ENCODE measurements around the gene RPP40.
A peak's percentile ranks its signal among the peaks of the same experiment; 100 is the strongest.
"Not testable (repeated sequence)": the region's sequence is repeated elsewhere in the genome, so short reads cannot be mapped to it uniquely, and the experiment has no call there.

Gene RPP40

GRCh38 chr6:5003604-5004372 is at the start of gene RPP40:
TSS of gene RPP40 (minus strand) at chr6:5004037. CDS start at chr6:5004002, 35 bp downstream.
- DNase-seq (ENCODE audit: low read depth) = peak; percentile 96

DNA sequence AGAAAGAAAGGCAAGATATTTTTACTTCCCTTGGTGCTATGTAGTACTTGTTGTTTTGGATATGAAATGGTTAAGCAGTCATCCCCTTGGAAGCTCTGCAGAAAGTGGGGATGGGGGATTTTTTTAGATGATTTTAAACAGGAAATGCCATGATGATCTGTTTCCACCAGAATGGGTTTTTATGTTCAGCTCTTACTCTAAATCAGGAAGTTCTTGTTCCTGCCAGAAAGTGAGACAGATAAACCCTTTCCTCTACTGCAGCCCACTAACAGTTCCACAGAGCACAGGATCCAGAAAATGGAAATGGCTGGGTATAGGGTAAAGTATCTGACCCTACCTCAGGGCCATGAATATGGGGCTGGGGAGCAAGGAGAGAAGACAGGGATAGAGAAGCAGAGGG is 49.2 kb upstream of the RPP40 start:
- DNase-seq (ENCODE audit: low read depth) = no peak

- DNase-seq (ENCODE audit: low read depth) = no peak
Measured at GRCh38 chr6:5051394-5051793, 47.6 kb upstream of the RPP40 start.

DNA sequence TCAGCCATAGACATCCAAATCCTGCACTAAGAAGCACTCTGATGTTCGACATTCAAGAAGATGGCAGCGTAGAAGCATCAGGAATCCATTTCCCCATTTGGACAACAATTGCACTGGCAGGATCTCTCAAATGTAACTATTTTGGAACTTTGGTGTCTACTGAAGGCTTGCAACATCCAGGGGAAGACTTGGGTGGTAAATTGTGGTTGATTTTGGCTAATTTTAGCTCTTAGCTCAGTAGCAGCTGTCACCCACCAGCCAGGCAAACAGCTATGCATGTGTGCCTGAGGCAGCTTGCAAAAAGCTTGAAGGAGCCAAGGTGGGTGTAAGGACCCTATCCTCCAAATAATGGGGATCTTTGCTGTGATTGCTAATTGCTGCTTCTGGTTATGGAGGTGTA is 46.2 kb upstream of the RPP40 start:
- no peak for DNase-seq (ENCODE audit: low read depth)

- no peak for DNase-seq (ENCODE audit: low read depth)
Measured at GRCh38 chr6:5046430-5046829, 42.6 kb upstream of the RPP40 start.

DNA sequence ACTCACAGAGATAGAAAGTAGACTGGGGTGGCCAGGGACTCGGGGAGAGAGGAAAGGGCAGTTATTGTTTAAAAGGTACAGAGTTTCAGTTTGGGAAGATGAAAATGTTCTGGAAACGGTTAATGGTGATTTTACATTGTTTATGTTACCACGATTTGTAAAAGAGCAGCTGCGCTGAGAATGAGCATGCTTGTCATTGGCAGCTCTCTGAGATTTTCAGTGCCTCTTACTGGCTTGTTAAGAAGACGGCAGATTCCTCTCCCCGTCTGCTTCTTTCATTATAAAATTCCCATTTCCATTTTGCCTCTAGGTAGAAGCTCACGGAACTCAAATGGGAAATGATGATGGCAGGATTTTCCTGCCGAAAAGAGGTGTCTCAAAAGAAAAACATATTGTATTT is 41.6 kb upstream of the RPP40 start:
- DNase-seq (ENCODE audit: low read depth) = no peak

- DNase-seq (ENCODE audit: low read depth) = no peak
Measured at GRCh38 chr6:5044866-5045265, 41.0 kb upstream of the RPP40 start.

- no peak for DNase-seq (ENCODE audit: low read depth)
Measured at GRCh38 chr6:5042436-5042835, 38.6 kb upstream of the RPP40 start.

DNA sequence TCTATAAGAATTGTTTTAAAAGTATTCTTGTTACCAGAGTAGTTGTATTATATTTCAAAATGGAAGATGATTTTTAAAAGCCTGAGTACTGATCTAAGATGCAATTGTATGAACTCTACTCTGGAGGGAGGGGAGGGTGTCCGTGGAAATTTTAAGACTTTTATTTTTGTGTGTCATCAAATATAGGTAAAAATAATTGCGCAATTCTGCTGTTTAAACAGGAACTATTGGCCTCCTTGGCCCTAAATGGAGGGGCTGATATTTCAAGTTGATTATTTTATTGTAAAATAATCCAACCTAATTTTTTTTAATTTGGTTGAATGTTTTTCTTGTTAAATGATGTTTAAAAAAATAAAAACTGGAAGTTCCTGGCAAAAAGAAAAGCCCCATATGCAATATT is 38.1 kb upstream of the RPP40 start:
- DNase-seq (ENCODE audit: low read depth) = no peak

- DNase-seq (ENCODE audit: low read depth) = peak; percentile 63
Measured at GRCh38 chr6:5036269-5036668, 32.4 kb upstream of the RPP40 start.

GRCh38 chr6:5034736-5035135 is 30.9 kb upstream of the RPP40 start:
- no peak for DNase-seq (ENCODE audit: low read depth)

DNA sequence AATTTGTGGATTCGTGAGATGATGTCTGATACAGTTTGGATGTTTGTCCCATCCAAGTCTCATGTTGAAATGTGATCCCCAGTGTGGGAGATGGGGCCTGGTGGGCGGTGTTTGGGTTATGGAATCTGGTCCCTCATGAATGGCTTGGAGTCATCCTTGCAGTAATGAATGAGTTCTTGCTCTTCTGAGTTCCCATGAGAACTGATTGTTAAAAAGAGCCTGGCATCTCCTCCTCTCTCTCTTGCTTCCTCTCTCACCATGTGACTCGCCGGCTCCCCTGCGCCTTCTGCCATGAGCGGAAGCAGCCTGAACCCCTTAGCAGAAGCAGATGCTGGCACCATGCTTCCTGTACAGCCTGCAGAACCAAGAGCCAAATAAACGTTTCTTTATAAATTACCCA is 30.5 kb upstream of the RPP40 start:
- no peak for DNase-seq (ENCODE audit: low read depth)

DNA sequence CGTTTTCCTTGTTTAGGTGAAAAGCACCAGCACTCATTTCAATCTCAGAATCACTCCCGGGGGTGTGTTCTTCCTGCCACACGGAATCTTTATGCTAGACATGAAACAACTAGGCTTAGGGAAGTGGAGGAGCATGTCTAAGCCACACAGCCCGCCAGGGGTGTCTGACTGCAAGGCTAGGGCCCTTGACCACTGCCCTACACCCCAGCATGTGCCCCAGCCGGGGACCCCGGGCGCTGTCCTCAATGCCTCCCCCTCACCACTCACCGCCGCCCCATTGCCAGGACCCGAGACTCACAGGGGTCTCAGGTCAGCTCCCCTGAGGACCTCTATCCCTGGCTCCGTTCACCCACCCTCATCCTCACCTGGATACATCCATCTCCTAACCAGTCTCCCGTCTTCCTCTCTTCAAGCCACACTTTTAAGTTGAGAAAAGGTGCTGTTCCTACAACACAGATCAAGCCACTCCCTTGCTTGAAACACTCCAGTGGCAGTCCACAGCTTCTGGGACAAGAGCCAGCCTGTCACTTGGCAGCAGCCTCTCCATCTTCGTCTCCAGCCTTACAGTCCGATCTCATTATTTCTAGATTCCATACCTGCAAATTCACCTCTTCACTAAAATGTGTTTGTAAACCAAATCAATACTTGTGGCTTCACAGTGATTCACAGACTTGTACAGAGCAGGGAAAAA is 29.5 kb upstream of the RPP40 start:
- not testable (repeated sequence) for DNase-seq (ENCODE audit: low read depth)

- peak; percentile 21 for DNase-seq (ENCODE audit: low read depth)
Measured at GRCh38 chr6:5032706-5033105, 28.9 kb upstream of the RPP40 start.

- no peak for DNase-seq (ENCODE audit: low read depth)
Measured at GRCh38 chr6:5031150-5031549, 27.3 kb upstream of the RPP40 start.

DNA sequence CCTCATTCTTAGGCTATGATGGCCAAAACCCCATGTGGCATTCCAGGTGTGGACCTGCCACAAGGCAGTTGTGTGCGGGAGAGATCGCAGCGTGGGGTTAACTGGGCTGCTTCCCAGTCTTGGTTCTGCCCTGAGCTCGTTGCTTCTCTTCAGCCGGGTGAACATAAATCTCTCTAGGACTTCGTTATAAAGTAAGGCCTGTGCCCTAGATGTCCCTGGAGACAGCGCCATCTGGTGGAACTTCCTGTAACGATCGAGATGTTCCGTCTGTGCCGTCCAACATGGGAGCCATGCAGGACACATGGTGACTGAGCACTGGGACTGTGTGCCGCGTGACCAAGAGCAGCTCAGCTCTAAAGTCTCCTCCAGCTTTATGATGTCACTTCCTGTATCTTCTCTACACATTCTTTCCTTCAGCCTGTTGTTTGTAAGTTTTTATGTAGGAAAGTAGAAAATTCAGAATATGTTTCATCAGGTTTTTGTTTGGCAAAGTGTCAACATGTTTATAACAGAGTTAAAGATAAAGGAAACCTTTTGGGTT is 26.8 kb upstream of the RPP40 start:
- peak; percentile 81 for DNase-seq (ENCODE audit: low read depth)

DNA sequence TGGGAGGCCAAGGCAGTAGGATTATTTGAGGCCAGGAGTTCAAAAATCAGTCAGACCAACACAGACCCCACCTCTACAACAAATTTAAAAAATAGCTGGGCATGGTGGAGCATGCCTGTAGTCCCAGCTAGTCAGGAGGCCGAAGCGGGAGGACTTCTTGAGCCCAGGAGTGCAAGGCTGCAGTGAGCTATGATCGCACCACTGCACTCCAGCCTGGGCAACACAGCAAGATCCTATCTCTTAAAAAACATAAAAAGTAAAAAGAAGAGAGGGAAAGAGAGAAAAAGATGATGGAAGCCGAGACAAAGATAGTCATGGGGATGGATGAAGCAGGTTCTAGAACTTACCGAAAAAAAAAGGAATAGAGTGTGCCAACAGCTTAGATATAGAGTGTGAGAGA is 25.8 kb upstream of the RPP40 start:
- DNase-seq (ENCODE audit: low read depth) = no peak

DNA sequence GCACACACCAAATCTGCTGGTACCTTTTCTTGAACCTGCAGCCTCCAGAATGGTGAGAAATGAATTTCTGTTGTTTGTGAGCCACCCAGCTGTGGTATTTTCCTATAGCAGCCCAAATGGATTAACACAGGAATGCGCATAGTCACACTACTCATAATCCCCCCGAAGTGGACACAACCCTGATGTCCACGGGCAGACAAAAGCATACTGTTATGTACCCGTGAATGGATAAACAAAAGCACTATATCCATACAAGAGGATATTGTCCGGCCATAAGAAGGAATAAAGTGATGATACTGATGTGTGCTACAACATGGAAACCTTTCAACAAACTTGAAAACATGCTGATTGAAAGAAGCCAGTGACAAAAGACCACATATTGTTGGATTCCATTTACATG is 25.1 kb upstream of the RPP40 start:
- no peak for DNase-seq (ENCODE audit: low read depth)

- no peak for DNase-seq (ENCODE audit: low read depth)
Measured at GRCh38 chr6:5028301-5028700, 24.5 kb upstream of the RPP40 start.

DNA sequence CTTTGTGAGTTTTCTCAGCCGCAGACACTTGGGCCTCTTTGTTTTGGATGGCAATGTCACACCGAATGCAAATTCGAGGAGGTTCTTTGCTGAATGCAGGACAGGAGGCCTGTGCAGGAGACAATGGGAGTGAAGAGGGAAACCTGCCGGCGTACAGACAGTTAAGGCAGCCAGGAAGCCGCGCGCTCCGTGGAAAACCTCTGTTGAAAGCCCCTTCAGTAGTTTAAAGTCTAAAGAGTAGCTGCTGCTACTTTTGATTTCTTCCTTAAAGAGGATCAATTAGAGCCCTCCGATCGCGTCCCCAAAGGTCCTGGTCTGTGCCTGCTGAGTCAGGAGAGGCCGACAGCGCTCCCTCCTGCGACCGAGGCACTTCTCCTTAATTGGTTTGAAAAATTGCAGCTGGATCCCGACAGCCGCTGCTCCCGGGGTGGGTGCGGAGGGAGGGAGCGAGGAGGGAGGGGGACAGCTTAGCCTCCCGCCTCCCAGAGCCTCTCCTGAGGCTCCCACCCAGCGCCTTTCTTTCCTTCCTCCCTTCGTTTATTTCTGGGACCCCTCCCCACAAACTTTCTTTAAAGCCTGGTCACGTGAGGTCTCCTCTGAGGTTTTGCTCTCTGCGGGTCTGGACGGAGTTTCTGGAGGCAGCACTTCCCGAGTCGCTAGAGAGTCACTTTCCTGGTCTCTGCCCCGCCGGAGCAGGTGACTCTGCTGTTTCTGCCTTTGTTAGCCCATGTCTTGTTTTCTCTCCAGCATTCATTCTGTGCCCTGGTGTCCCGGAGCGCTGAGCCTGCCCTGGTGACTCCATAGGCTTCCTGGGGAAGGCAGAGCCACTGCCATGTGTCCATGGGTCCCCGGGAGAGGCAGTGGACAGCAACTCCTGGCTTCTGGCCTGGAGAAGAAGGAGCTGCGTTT is 22.3 kb upstream of the RPP40 start:
- DNase-seq (ENCODE audit: low read depth) = peak; percentile 11

DNA sequence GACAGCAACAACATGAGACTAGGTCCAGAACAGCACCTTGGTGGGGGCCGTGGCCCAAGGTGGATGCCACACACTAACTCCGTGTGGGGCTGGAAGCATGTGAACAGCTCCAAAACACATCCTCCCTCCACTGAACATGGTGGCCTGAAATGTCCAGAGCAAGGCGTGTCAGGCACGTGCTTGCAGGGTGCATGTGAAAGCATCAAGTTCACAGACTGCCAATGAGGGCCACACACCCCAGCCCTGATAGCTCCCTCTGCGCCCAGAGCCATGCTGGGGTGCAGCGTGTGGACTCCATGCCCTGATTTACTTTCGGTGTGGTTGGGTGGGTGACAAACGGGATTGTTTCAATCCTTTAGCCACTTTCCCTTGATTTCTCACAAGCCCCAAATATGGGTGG is 20.1 kb upstream of the RPP40 start:
- no peak for DNase-seq (ENCODE audit: low read depth)

- no peak for DNase-seq (ENCODE audit: low read depth)
Measured at GRCh38 chr6:5020142-5020541, 16.3 kb upstream of the RPP40 start.
